GM21526 (cell line): Measurements from ENCODE around the gene LARGE1.
"Not testable (repeated sequence)": the region's sequence is repeated elsewhere in the genome, so short reads cannot be mapped to it uniquely, and the experiment has no call there.

Experiments
- ATAC-seq: cut with Tn5 transposase; IDR thresholded peaks from one replicate; pipeline ENCODE4 v1.9.1; 2021; ENCODE audit warnings: moderate library complexity; ENCODE audit not compliant: unreplicated experiment, low FRiP score

Gene LARGE1

GRCh38 chr22:33861216-33861875 lies 58.9 kb downstream of the LARGE1 start:
- ATAC-seq, result no peak

DNA sequence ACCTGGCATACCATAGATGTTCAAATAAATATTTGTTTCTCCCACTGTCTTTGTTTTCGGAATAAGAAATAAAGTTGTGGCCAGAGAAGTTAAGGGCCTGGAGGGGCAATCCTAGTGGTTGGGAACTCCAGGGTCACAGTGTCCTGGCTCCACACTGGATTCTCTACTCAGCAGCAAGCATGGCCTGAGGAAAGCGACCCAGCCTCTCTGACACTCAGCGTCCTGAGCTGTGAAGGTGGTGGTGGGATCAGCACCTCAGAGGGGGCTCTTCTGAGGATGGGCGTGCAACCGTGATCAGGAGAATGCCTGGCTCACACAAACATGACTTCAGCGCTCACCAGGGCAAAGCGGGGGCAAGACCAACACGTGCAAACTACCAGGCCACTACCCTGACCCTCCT lies 59.9 kb downstream of the LARGE1 start:
- no peak for ATAC-seq

DNA sequence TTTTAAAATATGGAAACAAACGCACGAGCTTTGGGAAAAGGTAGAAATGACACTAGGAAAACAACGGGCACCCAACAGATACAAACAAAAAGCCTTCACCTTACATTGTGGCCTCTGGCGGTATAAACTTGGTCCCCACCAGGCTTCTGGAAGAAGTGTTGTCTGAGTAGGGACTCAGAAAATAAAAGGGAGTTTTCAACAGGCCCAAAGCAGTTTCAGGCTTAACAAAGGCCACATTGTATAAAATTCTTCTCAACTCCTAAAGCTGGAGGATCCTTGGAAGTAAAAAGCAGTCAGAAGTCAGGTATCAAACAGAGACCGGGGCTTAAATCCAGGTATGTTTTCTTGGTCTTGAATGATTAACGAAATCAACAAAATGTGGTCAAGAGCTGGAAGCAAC lies 61.0 kb downstream of the LARGE1 start:
- no peak for ATAC-seq

GRCh38 chr22:33858653-33859052 lies 61.6 kb downstream of the LARGE1 start:
- ATAC-seq, result not testable (repeated sequence)

DNA sequence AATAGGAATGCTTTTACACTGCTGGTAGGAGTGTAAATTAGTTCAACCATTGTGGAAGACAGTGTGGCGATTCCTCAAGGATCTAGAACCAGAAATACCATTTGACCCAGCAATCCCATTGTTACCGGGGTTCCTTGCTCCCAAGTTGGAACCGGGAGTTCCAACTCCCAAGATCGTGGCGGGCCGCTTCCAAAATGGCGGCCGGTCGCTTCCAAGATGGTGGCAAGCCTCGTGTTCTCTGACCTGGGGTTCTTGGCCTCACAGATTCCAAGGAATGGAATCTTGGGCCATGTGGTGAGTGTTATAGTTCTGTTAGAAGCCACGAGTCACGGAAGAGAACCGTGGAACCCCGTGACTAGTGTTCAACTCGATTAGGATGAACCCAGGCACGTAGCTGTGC lies 62.5 kb downstream of the LARGE1 start:
- not testable (repeated sequence) for ATAC-seq

- ATAC-seq, result no peak
These were observed 65.6 kb downstream of the LARGE1 start for GRCh38 chr22:33854724-33855123.

GRCh38 chr22:33853200-33854097 lies 66.8 kb downstream of the LARGE1 start:
- peak; percentile 72 for ATAC-seq

- ATAC-seq, result no peak
These were observed 68.4 kb downstream of the LARGE1 start for GRCh38 chr22:33851821-33852384.

DNA sequence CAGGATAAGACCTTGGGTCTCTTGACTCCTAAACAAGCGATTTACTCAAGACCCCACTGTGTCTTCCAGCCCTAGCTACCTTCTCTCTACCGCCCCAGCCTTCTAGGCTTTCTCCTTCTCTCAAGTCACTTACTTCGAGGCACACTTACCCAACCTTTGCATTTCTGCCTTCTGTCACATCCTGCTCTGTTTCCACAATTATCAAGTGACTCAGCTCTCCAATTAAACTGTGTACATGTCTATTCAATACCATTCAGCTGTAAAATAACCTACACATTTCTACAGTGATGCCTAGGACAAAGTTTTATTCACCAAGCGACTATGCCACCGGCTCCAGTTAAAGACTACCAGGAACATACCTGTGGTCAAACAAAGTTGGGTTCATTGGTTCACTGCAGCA lies 69.0 kb downstream of the LARGE1 start:
- no peak for ATAC-seq

DNA sequence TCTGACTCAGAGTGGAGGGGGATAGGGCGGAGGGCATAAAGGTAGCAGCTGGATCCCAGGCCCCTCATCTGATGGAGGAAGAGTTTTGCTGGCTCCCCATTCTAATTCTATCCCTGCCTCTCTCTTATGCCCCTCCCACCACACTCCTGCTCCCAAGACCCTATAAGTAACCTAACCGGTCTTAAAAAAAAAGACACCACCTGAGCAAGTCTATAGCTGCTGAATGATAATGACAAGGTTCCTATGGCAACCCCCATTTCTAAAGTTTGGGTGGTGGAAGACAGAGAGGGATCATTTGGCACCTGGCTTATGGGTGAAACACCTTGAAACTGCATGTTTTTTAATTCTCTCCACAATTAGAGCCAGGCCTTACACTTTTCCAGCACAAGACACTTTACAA lies 69.6 kb downstream of the LARGE1 start:
- ATAC-seq, result no peak

DNA sequence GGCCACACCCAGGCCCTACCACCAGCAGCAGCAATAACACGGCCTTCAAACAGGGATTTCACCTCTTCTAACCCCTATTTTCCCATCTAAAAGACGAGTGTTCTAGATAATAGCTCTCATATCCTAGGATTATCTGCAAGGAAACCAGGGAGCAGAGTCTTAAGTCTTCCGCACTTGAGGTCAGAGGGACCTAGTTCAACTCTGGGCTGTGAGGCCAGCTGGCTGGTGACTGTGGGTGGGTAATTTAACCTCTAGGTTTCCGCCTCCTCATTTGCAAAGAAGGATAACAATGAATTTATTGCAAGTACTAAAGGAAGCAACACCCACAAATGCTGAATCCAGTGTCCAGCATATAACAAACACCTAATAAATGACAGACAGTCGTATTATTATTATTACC lies 70.1 kb downstream of the LARGE1 start:
- no peak for ATAC-seq

- no peak for ATAC-seq
These were observed 72.0 kb downstream of the LARGE1 start for GRCh38 chr22:33848251-33848650.

DNA sequence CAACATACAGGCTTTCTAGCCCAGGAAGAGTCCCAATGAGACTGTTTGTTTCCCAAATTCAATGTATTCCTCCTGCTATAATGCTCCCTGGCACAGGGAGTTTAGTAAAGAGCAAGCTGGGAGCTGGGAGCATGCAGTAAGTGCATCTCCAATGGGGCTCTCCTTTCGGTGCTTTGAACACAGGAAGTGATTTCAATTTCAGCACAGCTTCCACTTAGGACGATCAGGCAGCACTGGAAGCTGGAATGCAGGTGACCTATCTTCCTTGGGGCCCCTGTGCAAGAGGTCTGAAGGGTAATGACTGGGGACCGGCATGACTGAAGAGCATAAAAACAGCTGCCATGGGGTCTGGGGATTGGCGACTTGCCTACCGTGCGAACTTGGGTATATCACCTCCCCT lies 76.0 kb downstream of the LARGE1 start:
- no peak for ATAC-seq

- ATAC-seq, result no peak
These were observed 77.7 kb downstream of the LARGE1 start for GRCh38 chr22:33842421-33843094.

- ATAC-seq, result no peak
These were observed 78.3 kb downstream of the LARGE1 start for GRCh38 chr22:33842006-33842354.

DNA sequence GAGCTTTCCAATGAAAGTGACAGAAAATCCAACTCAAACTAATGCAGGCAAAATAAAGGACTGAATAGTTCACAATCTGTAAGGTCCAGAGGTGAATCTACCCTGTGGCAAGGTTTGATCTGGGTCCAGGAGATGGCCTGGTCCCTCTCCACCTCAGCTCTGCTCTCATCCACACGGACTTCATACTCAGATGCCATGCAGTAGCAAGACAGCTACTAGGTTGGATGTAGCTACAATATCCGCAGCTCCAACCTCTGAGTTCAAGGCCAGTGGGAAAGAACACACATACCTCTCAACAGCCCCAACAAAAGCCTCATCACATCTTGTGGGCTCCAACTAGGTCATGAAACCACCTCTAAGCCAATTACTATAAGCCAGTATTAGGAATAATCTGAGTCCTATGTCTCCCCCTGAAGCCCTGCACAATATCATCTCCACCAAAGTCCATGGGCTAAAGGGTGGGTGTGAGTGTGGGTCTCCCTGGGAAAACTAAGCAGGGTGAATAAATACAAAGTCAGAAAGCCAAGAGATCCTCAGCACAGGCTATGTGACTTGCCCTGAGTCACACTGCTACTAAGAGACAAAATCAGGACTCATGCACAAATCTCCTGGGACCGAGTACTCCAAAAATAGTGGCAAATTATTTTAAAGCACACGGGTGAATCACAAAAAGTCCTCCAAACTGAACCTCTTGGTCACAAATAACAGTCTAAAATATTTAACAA lies 78.8 kb downstream of the LARGE1 start:
- no peak for ATAC-seq

- ATAC-seq, result no peak
These were observed 81.6 kb downstream of the LARGE1 start for GRCh38 chr22:33838644-33839043.

DNA sequence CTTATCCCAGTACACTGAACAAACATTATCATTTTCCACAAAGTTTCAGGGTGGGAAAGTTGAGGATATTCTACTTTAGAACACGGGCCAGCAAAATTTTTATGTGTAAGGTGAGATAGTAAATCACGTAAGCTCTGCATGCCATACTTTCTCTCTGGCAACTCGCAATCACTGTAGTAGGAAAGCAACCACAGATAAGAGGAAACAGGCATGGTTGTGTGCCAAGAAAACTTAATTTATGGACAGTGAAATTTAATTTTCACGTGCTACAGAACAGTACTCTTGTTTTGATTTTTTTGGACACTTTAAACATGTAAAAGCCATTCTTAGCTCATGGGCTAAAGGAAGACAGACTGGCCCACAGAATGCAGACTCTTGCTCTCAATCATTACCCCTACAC lies 82.5 kb downstream of the LARGE1 start:
- no peak for ATAC-seq

DNA sequence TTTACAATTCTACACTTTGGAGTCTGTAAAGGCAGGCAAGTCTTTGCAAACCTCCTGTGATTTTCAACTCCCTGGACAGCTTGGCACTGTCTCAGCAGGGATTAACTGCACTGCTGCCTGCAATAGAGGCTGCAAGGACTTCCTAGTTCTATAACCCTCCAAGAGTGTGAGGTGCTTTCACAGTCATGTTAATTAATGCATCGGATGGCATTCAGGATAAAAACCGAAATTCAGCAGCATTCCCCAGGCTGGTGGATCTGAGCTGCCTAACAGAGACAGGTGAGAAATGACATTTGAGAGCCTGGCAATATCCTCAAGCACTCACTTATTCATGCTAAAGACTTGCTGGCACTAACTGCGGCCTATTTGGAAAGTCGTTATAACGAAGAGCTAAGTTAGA lies 85.0 kb downstream of the LARGE1 start:
- no peak for ATAC-seq

- no peak for ATAC-seq
These were observed 87.6 kb downstream of the LARGE1 start for GRCh38 chr22:33832558-33833151.
